Stimulated activated CD4-positive, alpha-beta T cell treated with anti-CD3 and anti-CD28 coated beads, Interleukin-12 subunit alpha, Interleukin-12 subunit beta, amount 100 ng/mL, for 4 hours (primary cell): ENCODE data around the gene RAB18.
"Not testable (repeated sequence)": the region's sequence is repeated elsewhere in the genome, so short reads cannot be mapped to it uniquely, and the experiment has no call there.

ENCODE experiments used
- DNase-seq: peaks from one replicate; pipeline ENCODE4 v3.0.0-alpha.2; 2020

The RAB18 gene

DNA sequence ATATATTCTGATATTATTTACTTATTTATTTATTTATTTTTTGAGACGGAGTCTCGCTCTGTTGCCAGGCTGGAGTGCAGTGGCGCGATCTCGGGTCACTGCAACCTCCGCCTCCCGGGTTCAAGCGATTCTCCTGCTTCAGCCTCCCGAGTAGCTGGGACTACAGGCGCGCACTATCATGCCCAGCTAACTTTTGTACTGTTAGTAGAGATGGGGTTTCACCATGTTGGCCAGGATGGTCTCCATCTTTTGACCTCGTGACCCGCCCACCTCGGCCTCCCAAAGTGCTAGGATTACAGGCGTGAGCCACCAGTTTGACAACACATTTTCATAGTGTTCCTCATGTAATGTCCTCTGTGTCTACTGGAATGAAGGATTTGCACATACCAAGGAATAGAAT, 1.4 kb downstream of the RAB18 start:
- DNase-seq: not testable (repeated sequence)

DNA sequence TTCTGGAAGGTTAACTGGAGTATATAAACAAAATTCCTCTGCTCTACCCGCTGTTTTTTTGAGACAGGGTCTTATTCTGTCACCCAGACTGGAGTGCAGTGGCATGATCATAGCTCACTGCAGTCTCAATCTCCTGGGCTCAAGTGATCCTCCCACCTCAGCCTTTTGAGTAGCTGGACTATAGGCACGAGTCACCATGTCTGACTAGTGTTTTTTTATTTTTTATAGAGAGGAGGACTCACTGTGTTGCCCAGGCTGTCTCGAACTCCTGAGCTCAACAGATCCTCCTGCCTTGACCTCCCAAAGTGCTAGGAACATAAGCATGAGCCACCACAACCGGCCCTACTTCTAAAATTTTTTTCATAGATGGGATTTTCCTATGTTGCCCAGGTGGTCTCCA, 2.2 kb downstream of the RAB18 start:
- no peak for DNase-seq

DNA sequence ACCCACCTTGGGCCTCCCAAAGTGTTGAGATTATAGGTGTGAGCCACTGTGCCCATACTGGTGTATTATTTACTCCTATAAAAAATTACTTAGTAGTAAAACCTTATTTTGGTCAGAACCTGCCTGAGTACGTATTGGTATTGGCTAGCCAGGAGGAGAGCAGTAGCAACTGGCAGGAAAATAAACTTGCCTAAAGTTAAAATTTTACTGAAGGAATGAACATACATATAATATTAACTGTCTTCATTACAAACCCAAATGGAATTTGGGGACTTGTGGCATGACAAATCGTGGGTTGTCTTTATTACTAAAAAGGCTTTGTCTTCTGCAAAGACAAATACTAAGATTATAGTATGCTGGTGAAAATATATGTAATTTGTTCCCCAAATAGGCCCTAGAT, 8.4 kb downstream of the RAB18 start:
- DNase-seq: no peak

DNA sequence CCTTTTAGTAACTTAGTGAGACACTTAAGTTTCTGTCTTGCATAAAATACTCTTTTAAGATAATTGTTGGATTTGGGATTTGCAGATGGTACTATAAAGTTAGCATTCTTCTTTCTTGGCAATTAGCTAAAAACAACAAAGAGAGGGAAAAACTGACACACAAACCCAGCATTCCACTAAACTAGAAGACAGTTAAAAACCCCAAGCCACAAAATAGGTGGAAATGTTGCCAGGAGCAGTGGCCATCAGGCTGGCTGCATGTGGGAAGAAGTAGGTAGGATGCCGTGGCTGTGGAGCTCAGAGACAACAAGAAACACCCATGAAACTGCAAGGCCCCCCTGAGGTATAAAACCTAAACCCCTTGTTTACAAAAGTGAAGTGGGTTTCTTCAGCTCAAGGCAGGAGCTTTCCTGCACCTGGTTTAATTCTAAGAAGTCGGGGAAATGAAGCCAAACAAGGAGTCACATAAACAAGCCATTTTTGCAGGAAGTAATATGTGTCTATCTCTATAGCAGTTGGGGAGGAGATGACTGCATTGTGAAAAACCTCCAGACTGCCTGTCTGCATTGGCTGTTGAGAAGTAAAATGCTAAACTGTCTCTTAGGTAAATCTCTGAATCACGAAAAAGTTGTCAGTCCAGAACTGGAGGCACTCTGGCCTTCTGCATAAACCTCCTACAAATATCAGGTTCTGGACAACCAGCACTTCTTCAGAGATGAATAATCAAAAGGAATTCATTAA, 9.5 kb downstream of the RAB18 start:
- DNase-seq: no peak

DNA sequence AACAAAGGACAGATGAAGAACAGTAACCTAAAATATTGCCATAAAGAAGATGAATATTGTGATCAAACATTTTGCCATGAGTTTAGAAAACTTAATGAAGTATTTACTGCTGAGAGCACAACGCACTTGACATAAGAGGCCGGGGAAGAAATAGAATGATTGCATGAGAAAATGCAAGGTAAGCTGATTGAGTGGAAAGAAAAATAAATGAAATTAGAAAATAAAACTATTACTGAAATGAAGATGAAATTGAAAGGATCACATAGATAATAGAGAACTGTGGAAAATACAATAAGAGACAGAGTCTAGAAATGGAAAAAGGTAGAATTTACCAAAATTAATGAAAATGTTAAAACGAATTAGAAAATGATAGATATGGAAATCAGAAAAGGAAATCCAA, 10.1 kb downstream of the RAB18 start:
- no peak for DNase-seq

DNA sequence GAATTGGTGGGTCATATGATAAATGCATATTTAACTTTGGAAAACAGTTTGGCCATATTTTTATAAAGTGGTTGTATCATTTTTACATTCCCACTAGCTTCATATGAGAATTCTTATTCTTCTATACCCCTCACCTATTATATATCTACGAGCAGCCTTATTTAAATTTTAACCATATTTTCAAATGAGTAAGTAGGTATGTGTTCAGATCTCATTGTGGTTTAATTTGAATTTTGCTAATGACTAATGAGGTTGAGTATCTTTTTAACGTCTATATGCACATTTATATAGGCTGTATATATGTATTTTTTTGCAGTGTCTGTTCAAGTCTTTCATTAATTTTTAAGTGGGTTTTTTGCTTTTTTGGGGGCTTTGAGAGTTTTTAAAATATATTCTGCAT, 14.2 kb downstream of the RAB18 start:
- no peak for DNase-seq

DNA sequence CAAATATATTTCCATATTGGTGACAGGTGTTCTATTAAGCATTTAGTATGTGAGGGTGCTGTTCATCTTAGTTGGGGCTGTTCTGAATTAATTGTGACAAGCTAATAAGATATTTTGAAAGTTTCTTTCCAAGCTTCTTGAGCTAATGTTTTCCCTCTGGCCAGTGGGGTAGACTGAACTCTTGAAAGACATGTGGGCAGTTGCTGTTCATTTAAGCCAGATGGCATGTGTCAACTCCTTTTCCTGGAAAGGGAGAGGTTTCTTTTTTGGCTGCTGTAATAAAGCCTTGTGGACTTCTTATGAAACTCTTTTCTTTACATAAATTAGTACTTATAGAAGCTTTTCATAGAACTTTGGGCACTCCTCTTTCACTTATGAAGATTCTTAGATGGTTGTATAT, 21.7 kb downstream of the RAB18 start:
- DNase-seq: no peak

DNA sequence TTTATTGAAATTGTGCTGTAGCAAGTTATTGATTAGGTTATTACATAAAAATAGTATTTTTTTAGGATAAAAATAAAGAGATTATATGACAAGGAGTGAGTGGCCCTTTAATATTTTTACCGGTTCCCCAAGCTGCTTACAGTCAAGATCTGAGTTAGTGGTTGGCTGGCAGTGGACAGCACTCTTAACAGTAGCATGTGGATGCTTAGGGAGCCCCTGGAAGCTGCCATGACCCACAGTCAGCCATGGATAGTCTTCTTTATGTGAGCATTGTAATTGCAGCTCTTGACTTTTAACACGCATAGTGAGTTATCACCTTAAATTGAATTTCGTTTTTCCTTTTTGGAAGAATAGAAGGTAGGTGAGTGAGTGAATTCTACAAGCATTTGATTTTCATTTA, 22.1 kb downstream of the RAB18 start:
- no peak for DNase-seq

DNA sequence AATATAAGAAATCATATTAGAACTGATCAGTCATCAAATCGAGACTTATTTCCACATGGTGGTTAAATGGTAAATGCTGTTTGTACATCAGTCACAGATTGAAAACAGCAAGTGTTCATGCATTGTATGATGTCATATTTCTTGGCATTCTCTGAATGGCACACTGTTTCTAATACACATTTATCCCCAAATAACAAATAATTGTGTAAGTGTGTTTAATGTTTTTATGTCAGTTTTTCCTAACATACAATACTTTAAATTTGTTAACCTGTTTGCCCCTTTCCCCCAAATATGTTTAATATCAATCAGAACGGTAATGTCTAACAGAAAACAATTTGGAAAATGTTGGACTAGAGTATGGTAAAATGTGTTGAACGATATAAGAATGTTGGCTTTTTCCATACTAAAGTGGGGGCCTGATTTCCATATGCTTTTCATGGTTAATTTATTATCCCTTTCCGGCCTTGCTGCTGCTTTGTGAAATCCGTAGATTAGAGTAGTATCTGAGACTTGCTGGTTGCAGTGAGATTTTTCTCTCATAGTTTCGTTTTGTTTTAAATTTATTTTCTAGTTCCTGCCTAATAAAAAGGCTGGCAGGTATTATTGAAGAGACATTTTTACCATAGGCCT, 23.7 kb downstream of the RAB18 start:
- DNase-seq: no peak

DNA sequence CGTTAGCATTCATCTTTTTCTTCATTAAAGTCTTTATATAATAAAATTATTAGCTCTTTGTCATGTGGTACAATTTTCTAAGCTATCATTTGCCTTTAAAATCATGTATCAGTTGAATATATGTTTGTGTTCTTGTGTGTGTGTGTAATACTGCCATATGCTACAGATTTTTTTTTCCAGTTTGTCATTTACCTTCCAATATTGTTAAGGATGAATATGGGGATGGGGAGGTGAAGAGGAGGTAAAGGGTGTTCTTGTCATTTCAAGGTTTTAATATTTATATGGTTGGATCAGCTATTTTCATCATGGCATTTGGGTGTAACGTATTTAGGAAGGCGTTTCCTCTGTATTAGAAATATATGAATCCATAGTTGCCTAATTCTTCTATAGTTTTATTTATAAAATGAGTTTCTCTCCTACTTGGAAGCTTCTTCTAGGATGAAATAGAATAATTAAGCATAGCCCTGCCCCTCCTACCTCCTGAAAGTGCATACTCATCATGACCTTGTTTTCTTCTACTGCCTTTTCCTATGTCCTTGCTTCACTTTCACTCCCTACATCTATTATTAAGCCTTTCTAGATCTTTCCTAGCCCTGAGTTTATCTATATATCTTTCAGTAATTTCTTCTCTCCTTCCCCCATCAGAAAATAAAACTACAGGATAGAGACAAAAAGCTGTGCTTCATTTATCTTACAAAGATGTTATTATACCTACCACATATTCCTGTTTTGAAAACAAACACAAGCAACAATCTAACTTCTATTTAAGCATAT, 25.1 kb downstream of the RAB18 start:
- no peak for DNase-seq

DNA sequence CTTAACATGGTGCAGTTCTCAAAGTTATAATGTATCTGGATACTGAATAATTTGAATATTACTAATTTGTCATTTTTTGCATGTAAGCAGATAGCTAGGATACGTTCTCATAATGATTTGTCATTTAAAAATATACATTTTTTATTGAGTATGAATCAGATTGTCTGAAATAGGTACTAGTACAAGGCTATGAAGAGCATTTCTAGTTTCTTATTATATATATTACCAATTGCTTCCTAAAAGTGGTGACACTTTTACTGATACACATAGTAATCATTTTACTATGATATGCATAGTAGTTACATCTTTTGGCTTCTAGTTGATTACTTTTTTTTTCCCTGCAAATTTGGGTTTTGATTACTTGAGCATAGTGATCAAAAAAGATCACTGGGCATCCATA, 26.4 kb downstream of the RAB18 start:
- no peak for DNase-seq

DNA sequence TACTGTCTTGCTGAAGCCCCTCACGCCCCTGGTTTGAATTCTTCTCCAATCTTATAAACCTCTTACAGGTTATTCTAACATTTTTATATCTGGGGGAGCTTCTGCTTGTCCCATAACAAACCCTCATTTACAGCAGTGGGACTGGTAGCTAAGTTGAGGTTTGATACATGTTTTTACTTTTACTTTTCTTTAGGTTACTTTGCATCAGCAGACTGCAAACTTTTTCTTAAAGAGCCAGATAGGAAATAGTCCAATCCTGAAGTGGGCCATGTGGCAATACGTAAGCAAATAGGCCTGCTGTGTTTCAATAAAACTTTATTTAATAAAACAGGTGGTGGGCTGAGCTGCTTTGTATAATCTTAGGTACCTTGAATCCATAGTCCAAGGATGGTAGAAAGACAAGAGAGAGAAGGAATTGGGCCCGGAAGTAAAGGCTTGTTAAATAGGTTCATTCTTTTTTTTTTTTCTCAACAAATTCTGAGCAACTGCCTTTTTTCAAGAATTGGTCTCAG, 27.3 kb downstream of the RAB18 start:
- DNase-seq: no peak

DNA sequence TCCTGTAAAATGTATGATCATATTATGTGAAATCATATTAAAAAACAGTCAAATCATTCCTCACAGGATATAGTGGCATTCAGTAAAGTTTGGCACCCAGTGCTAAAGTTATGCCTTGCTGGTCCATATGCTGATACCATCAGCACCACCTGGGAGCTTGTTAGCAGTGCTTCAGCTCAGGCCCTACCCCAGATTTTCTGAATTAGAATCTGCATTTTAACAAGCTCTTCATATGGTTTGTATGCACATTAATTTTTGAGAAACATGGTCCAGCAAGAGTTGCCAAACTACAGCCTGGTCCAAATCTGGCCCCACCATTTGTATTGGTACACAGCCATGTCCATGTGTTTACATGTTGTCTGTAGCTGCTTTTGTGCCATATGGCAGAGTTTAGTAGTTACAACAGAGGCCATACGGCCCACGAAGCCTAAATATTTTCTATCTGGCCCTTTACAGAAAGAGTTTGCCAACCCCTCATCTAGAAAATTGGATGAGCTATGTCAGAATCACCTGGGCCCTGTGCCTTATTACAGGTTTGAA, 30.1 kb downstream of the RAB18 start:
- DNase-seq: no peak

DNA sequence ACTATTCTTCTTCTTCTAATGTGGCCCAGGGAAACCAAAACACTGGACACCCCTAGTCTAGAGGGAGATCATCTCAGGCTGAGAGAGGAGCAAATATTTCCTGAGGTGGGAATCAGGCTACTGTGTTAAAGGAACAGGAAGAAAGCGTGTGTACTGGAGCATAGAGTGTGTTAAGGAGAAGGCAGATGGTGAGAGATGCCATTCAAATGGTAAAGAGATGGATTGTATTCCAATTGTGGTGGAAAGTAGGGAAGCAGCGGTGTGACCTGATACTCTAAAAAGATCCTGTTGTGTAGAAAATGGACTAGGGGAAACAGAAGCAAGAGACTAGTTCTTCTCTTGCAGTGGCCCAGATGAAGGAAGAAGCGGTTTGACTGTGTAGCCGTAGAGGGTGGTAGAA, 31.2 kb downstream of the RAB18 start:
- no peak for DNase-seq

DNA sequence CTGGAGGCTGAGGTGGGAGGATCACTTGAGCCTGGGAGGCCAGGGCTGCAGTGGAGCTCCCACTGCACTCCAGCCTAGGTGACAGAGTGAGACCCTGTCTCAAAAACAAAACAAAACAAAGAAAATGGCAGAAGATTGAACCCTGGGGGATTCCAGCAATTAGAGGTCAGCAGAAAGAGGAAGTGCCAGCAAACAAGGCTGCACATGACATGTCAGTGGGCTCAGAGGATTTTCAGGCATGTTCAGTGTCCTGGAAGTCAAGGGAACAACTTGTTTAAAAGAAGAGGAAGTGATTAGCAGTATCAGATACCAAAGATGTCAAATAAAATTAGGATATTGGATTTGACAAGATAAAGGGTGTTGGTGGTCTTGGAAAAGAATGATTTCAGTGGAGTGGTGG, 32.3 kb downstream of the RAB18 start:
- DNase-seq: no peak

DNA sequence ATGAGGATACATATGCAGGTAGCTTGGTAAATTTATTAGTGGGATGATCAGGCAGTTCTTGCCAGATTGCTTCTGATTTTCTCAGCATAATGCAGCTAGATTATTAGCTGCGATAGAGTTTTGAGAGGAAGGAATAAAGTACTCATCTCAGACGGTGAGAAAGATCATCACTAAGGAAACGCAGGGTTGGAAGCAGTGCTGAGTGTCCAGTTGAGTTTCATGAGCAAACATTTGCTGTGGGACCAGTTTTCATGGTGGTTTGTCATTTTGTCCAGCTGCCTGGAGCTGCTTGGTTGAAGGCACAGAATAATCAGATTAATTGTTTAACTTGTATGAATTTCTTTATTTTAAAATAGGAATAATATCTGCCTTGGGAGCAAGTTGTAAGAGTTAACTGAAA, 33.1 kb downstream of the RAB18 start:
- no peak for DNase-seq

DNA sequence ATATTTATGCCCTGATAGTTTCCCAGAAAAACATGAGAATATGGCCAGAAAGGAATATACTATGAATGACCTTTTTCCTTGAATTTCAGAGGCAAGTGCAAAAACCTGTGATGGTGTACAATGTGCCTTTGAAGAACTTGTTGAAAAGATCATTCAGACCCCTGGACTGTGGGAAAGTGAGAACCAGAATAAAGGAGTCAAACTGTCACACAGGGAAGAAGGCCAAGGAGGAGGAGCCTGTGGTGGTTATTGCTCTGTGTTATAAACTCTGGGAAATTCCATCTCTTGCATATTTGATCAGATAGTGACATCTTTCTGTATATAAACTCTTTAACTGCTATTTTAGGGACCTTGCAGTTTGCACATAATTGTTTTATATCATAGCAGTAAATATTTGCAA, 33.7 kb downstream of the RAB18 start:
- no peak for DNase-seq

DNA sequence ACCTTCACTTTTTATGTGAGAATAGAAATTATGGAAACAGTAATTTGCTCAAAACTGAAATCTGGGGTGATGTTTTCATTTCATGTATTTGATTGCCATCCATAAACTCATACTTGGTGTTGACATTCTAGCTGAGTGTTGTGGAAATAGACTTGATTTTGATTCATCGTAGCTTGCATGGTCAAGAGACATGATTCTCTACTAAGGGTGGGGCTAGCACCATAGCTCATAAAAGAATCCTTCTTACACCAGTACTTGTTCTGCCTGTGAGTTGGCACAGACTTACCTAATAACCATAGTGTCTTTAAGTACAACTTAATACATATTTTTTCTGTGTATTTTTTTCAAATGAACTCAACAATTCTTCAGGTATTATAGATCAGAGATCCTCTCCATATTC, 36.6 kb downstream of the RAB18 start:
- no peak for DNase-seq

DNA sequence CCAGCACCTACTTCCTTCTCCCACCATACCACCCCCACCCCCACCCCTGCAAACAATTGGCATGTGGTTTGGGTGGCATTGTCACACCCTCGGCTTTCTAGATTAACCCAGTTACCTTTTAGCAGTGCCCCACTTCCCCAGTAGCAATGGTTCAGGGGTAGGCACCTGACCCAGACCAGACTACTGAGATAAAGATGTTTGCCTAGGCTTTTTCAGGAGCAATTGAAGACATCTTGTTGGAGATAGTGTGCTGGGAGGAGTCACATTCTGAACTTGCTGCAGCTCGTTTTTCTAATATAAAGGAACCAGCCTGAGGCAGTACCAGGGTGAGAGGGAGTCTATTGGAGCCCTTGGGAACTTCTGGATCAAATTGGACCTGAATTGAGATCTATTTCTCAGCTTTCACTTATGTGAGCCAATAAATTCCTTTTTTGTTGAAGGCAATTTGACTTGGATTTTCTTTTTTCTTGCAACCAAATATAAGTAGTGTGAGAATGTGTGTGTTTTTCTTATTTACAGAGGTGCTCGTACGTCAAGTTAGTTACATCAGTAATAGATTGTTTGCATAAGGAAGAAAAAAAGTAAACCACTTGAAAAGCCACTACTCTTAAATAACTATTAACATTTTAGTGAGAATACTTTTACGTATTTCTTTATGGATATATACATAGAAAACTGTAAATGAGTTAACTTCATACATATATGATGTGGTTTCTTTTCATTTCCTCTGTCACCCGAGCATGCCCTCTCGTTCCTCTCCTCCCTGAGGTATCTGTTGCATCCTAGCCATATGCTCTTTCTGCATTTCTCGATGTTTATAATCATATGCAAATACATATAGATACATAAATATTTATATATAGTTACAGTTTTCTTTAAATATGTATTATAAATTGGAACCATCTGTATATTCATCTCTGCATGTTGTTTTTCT, 38.0 kb downstream of the RAB18 start:
- no peak for DNase-seq

DNA sequence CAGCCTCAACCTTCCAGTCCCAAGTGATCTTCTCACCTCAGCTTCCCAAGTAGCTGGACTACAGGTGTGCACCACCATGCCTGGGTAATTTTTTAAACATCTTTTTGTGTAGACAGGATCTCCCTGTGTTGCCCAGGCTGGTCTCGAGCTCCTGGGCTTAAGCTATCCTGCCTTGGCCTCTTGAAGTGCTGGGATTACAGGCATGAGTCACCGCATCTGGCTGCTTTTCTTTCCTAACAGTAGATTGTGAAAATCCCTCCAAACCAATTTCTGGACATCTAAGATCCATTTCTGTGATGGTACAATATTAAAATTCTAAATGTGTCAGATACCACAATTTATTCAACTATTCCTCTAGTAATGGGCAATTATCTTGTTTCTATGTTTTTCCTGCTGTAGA, 38.7 kb downstream of the RAB18 start:
- no peak for DNase-seq

DNA sequence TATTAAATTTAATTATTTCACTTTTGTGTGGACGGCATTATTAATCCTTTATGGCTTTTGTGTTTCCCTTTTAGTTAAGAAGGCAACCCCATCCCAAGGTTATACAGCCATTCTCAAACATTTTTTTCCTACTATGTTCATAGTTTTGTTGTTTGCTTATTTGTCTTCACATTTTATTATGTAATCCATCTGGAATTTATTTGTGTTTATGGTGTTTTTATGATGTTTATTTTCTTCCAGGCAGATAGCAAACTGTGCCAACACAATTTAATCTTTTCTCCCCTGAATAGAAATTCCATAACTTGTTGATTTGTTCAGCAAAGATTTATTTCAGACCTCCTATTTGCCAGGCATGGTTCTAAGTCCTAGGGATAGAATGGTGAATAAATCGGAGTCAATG, 42.9 kb downstream of the RAB18 start:
- no peak for DNase-seq

DNA sequence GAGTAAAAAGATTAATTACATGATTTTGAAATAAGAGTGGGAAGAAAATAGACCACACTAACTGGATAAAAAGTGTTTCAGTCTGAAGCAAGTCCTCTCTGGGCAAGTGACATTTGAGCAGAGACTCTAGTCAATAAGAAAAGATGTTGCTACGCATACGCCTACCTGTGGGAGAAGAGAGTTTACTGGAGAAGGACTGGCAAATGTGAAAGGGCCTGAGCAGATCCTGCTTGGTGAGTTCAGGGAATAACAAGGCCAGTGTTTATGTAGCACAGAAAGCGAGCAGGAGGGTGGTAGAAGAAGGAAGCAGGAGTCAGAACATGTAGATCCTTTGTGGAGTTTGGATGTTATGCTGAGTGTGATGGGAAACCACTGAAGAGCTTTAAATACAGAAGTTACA, 43.4 kb downstream of the RAB18 start:
- no peak for DNase-seq

DNA sequence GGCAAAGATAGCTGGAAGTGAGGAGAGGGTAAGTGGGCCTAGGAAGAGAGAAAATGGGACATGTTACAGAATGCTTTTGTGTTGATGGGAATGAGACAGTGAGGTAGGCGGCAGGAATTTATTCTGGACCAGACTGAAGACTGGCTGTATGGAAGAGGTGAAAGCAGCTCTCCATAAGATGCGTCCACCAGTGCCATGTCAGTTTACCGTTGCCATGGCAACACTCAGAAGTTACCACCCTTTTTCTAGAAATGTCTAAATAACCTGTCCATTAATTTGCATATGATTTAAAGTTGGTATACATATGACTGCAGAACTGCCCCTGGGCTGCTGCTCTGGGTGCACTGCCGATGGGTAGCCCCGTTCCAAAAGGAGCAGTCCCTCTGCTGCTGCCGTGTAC, 46.7 kb downstream of the RAB18 start:
- no peak for DNase-seq
